ENCODE data around the gene CPEB1.

The CPEB1 gene

DNA sequence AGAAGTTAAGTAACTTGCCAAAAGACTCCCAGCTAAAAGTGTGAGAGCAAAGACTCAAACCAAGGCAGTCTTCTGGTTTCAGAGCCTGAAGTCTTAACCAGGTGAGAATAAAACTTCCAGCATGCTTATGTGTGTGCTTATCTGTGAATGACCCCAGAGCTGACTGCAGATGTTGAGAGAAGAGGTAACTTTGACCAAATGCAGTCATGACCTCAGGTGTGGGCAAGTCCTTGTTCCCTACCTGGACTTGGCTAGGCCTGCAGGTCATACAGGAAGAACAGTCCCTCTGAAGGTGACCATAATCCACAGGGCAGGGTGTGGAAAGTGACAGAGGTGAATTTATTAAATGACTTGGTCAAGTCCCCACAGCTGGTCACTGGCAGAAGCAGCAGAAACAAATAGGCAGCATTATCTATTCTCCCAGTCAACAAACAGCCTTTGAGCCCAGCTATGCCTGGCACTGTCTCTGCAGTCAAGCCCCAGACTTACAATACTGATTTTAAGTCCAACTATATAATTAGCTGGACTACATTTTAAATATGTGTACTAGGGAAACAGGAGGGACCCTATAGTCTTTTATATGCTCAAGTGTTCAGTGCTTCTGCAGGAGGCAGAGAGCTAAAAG is 3.0 kb upstream of the CPEB1 start:
- no peak overlapping the region for H3K27ac ChIP-seq (replicated peaks)
- no peak overlapping the region for H3K4me3 ChIP-seq (replicated peaks; ENCODE audit: insufficient read depth, low read length)
- TF ChIP-seq REST (IDR thresholded peaks at IDR 0.05; ENCODE audit: insufficient replicate concordance, low read depth), result no peak
- no peak for TF ChIP-seq SPI1 (IDR thresholded peaks at IDR 0.05; ENCODE audit: borderline replicate concordance, low read depth)
- TF ChIP-seq, protein P1, sequence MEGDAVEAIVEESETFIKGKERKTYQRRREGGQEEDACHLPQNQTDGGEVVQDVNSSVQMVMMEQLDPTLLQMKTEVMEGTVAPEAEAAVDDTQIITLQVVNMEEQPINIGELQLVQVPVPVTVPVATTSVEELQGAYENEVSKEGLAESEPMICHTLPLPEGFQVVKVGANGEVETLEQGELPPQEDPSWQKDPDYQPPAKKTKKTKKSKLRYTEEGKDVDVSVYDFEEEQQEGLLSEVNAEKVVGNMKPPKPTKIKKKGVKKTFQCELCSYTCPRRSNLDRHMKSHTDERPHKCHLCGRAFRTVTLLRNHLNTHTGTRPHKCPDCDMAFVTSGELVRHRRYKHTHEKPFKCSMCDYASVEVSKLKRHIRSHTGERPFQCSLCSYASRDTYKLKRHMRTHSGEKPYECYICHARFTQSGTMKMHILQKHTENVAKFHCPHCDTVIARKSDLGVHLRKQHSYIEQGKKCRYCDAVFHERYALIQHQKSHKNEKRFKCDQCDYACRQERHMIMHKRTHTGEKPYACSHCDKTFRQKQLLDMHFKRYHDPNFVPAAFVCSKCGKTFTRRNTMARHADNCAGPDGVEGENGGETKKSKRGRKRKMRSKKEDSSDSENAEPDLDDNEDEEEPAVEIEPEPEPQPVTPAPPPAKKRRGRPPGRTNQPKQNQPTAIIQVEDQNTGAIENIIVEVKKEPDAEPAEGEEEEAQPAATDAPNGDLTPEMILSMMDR (IDR thresholded peaks at IDR 0.05; ENCODE audit: insufficient read depth, low read length), result no peak
- no peak for TF ChIP-seq POLR2AphosphoS5 (IDR thresholded peaks at IDR 0.05; ENCODE audit: low read depth)
- TF ChIP-seq GABPA (IDR thresholded peaks at IDR 0.05; ENCODE audit: low read depth), result no peak
- no peak for DNase-seq (ENCODE audit: low read depth in 1 of 2, low spot score in 1 of 2)
- peaks cover 29% of the 10 kb centered on the region for H3K27me3 ChIP-seq (ENCODE audit: insufficient read depth, poor library complexity, severe bottlenecking)

GRCh38 chr15:82649226-82649999 is 2.2 kb upstream of the CPEB1 start:
- TF ChIP-seq POLR2AphosphoS5 (IDR thresholded peaks at IDR 0.05; ENCODE audit: low read depth) (no peak), SPI1 (IDR thresholded peaks at IDR 0.05; ENCODE audit: borderline replicate concordance, low read depth) (no peak), REST (IDR thresholded peaks at IDR 0.05; ENCODE audit: insufficient replicate concordance, low read depth) (no peak), GABPA (IDR thresholded peaks at IDR 0.05; ENCODE audit: low read depth) (no peak)
- TF ChIP-seq, protein P1 (IDR thresholded peaks at IDR 0.05; ENCODE audit: insufficient read depth, low read length), result no peak
- Histone ChIP-seq H3K4me3 (replicated peaks; ENCODE audit: insufficient read depth, low read length) (no peak overlapping the region), H3K27ac (replicated peaks) (no peak overlapping the region), H3K27me3 (ENCODE audit: insufficient read depth, poor library complexity, severe bottlenecking) (peaks cover 36% of the 10 kb centered on the region)
- no peak for DNase-seq (ENCODE audit: low read depth in 1 of 2, low spot score in 1 of 2)

- TF ChIP-seq POLR2AphosphoS5 (IDR thresholded peaks at IDR 0.05; ENCODE audit: low read depth), result no peak
- no peak for TF ChIP-seq GABPA (IDR thresholded peaks at IDR 0.05; ENCODE audit: low read depth)
- no peak for TF ChIP-seq SPI1 (IDR thresholded peaks at IDR 0.05; ENCODE audit: borderline replicate concordance, low read depth)
- TF ChIP-seq, protein P1 (IDR thresholded peaks at IDR 0.05; ENCODE audit: insufficient read depth, low read length), result no peak
- no peak for TF ChIP-seq REST (IDR thresholded peaks at IDR 0.05; ENCODE audit: insufficient replicate concordance, low read depth)
- Histone ChIP-seq H3K27ac (replicated peaks) (no peak overlapping the region), H3K27me3 (ENCODE audit: insufficient read depth, poor library complexity, severe bottlenecking) (peaks cover 38% of the 10 kb centered on the region), H3K4me3 (replicated peaks; ENCODE audit: insufficient read depth, low read length) (no peak overlapping the region)
- DNase-seq (ENCODE audit: low read depth in 1 of 2, low spot score in 1 of 2), result no peak
Observed at GRCh38 chr15:82648257-82649103, 1.3 kb upstream of the CPEB1 start.

All from HL-60 (cell line).